ENCODE results near the gene SNRPE. TPM values are rescaled to one million over a fixed set of nuclear protein-coding genes. Genes with fewer than 3 reads are reported as not detected.

Gene SNRPE
- total and polyA plus RNA-seq, 2 experiments from 2014 or later: 99.3 to 904 TPM

DNA sequence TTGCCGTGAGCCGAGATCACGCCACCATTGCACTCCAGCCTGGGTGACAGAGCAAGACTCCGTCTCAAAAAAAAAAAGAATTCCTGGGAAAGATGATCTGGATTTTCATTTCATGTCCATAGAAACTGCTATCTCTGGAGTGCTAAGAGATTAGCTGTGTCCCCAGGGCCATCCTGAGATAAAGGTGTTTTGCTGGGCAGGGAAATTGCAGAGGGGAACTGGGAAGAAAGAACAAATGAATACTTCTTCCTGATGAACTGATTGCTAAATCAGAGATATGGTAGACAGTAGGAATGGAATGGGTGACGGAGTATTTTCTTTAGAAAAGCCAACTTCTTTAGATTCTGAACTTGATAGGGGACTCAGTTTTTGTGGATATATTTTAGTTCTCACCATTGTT lies 19.2 kb downstream of the SNRPE start:
- no peaks in the 10 kb centered on the region for H3F3A ChIP-seq (replicated peaks; ENCODE audit: low read depth)
- no peak for ATAC-seq
- no peak overlapping the region for H3K4me3 ChIP-seq
- no peak overlapping the region for H3K4me2 ChIP-seq
- H3K27me3 ChIP-seq (ENCODE audit: insufficient read depth): no peaks in the 10 kb centered on the region
- H3K27ac ChIP-seq (ENCODE audit: low read depth): no peak overlapping the region
- 0 out of 2 replicates have a peak, but pooled peaks cover 5% of the 10 kb centered on the region for H3K79me2 ChIP-seq (replicated peaks; ENCODE audit: insufficient read depth)
- no peaks in the 10 kb centered on the region; the same call in none of the 2 replicates for H4K20me1 ChIP-seq (replicated peaks; ENCODE audit: insufficient read depth)
- H3K4me1 ChIP-seq (ENCODE audit: insufficient read depth): no peaks in the 10 kb centered on the region
- Mint-ChIP-seq H3K4me1 (no peaks in the 10 kb centered on the region), H3K9me3 (no peaks in the 10 kb centered on the region), H3K4me3 (no peak overlapping the region), H3K36me3 (ENCODE audit: low read depth) (peaks cover 38% of the 10 kb centered on the region), H3K27me3 (ENCODE audit: insufficient read depth, low read depth, poor library complexity) (peaks cover under 1% of the 10 kb centered on the region), H3K27ac (no peak overlapping the region)
- peaks cover 3% of the 10 kb centered on the region for H3K36me3 ChIP-seq (ENCODE audit: insufficient read depth)
- H3K9me2 ChIP-seq (ENCODE audit: insufficient read depth): no peaks in the 10 kb centered on the region
- H2AFZ ChIP-seq: no peak overlapping the region
- DNase-seq (ENCODE audit: low spot score): no peak
- TF ChIP-seq ZNF331 (CRISPR knock-in tag; IDR thresholded peaks at IDR 0.05; ENCODE audit: low read depth): no peak
- TF ChIP-seq ZNF114 (CRISPR knock-in tag; IDR thresholded peaks at IDR 0.05): no peak
- TF ChIP-seq, protein P1, sequence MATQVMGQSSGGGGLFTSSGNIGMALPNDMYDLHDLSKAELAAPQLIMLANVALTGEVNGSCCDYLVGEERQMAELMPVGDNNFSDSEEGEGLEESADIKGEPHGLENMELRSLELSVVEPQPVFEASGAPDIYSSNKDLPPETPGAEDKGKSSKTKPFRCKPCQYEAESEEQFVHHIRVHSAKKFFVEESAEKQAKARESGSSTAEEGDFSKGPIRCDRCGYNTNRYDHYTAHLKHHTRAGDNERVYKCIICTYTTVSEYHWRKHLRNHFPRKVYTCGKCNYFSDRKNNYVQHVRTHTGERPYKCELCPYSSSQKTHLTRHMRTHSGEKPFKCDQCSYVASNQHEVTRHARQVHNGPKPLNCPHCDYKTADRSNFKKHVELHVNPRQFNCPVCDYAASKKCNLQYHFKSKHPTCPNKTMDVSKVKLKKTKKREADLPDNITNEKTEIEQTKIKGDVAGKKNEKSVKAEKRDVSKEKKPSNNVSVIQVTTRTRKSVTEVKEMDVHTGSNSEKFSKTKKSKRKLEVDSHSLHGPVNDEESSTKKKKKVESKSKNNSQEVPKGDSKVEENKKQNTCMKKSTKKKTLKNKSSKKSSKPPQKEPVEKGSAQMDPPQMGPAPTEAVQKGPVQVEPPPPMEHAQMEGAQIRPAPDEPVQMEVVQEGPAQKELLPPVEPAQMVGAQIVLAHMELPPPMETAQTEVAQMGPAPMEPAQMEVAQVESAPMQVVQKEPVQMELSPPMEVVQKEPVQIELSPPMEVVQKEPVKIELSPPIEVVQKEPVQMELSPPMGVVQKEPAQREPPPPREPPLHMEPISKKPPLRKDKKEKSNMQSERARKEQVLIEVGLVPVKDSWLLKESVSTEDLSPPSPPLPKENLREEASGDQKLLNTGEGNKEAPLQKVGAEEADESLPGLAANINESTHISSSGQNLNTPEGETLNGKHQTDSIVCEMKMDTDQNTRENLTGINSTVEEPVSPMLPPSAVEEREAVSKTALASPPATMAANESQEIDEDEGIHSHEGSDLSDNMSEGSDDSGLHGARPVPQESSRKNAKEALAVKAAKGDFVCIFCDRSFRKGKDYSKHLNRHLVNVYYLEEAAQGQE (IDR thresholded peaks at IDR 0.05; ENCODE audit: unreplicated experiment): no peak
- TF ChIP-seq EZH2 (IDR thresholded peaks at IDR 0.05; ENCODE audit: low read depth, unreplicated experiment): no peak

DNA sequence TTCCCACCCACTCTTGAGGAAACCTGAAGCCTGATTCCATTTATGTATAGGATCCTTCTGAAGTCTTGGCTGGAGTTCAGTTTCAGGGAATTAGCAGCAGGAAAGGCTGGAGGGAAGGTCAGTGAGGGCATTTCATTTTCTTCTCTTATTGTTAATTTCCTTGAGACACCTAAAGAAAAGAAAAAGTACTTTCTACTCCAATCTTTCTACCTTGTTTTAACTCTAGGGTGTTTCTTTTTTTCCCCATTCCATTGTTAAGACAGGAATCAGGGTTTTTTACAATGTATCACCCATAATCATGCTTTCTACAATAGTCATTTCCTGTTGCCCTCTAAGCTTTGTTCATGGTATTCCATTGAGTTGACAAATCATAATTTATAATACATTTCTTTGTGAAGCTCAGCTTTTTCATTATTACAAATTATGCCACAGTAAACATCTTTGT lies 27.4 kb downstream of the SNRPE start:
- H3K9me3 Mint-ChIP-seq: peaks cover 18% of the 10 kb centered on the region
- Histone ChIP-seq H3K27ac (ENCODE audit: low read depth) (no peak overlapping the region), H3K9me2 (ENCODE audit: insufficient read depth) (no peaks in the 10 kb centered on the region), H4K20me1 (replicated peaks; ENCODE audit: insufficient read depth) (peaks cover 5% of the 10 kb centered on the region; the same call in 1 of the 2 replicates), H3K27me3 (ENCODE audit: insufficient read depth) (no peaks in the 10 kb centered on the region), H3K4me1 (ENCODE audit: insufficient read depth) (no peaks in the 10 kb centered on the region), H3K4me2 (no peak overlapping the region), H2AFZ (no peak overlapping the region), H3F3A (replicated peaks; ENCODE audit: low read depth) (no peaks in the 10 kb centered on the region), H3K36me3 (ENCODE audit: insufficient read depth) (no peaks in the 10 kb centered on the region), H3K4me3 (no peak overlapping the region), H3K79me2 (replicated peaks; ENCODE audit: insufficient read depth) (no peaks in the 10 kb centered on the region)
- no peaks in the 10 kb centered on the region for H3K4me1 Mint-ChIP-seq
- no peak for DNase-seq (ENCODE audit: low spot score)
- ATAC-seq: no peak
- H3K36me3 Mint-ChIP-seq (ENCODE audit: low read depth): peaks cover 20% of the 10 kb centered on the region
- H3K27me3 Mint-ChIP-seq (ENCODE audit: insufficient read depth, low read depth, poor library complexity): peaks cover 4% of the 10 kb centered on the region
- no peak overlapping the region for H3K27ac Mint-ChIP-seq
- H3K4me3 Mint-ChIP-seq: no peak overlapping the region
- no peak for TF ChIP-seq ZNF331 (CRISPR knock-in tag; IDR thresholded peaks at IDR 0.05; ENCODE audit: low read depth)
- no peak for TF ChIP-seq STAT1 (IDR thresholded peaks at IDR 0.05; ENCODE audit: unreplicated experiment)
- TF ChIP-seq POLR2AphosphoS5 (IDR thresholded peaks at IDR 0.05; ENCODE audit: low read depth): no peak
- no peak for TF ChIP-seq CTCF (conservative IDR thresholded peaks at IDR 0.05; ENCODE audit: low read depth in 2 of 2)
- no peak for TF ChIP-seq EZH2phosphoT487 (IDR thresholded peaks at IDR 0.05; ENCODE audit: unreplicated experiment)
- no peak for TF ChIP-seq CREB1 (CRISPR knock-in tag; IDR thresholded peaks at IDR 0.05; ENCODE audit: low read depth)
- TF ChIP-seq ETS1 (IDR thresholded peaks at IDR 0.05): no peak
- no peak for TF ChIP-seq NANOG (IDR thresholded peaks at IDR 0.05; ENCODE audit: borderline replicate concordance)
